PC-3 (cell line): ENCODE data around the gene ELK4. TPM values are rescaled to one million over a fixed set of nuclear protein-coding genes. Genes with fewer than 3 reads are reported as not detected.

Experiments
- ATAC-seq: fragments of 200-7000 bp; cut with Tn5 transposase; 2 replicates; pipeline ENCODE4 v1.9.1; 2020; ENCODE audit warnings: mild to moderate bottlenecking, moderate library complexity
- BruUV-seq: library from RNA; stranded (reverse); fragments of 400-500 nt; replicated peaks from 2 replicates; lab custom pipeline; 2021; lab: Mats Ljungman, UMichigan
- CTCF ChIA-PET: fragments of 300-600 bp; sonication (Branson Sonifier 250); formaldehyde crosslinking; loops from one replicate; lab custom pipeline; 2022; ENCODE audit warnings: antibody characterized with exemption; lab: Charles Lee
- POLR2A ChIA-PET: fragments of 300-600 bp; sonication (Branson Sonifier 250); formaldehyde crosslinking; loops from one replicate; lab custom pipeline; 2022; ENCODE audit warnings: antibody characterized with exemption; ENCODE audit not compliant: unreplicated experiment; lab: Charles Lee
- DNase-seq: peaks from one replicate; pipeline ENCODE4 v3.0.0-alpha.2; 2015
- H2AFZ ChIP-seq: fragments of 300-600 bp; sonication (generic); 2 replicates; pipeline ENCODE4 v1.6.0; 2016; ENCODE audit warnings: antibody characterized with exemption, low read length
- H3F3A ChIP-seq: fragments of 300-600 bp; sonication (generic); one replicate; pipeline ENCODE4 v1.6.0; 2017; ENCODE audit warnings: antibody characterized with exemption, low read length, control low read depth, mild to moderate bottlenecking; ENCODE audit not compliant: unreplicated experiment
- H3K27ac ChIP-seq: fragments of 300-600 bp; sonication (generic); 2 replicates; pipeline ENCODE4 v1.5.1; 2016; ENCODE audit warnings: mild to moderate bottlenecking, low read length
- H3K27me3 ChIP-seq: fragments of 300-600 bp; sonication (generic); 2 replicates; pipeline ENCODE4 v1.6.1; 2016; ENCODE audit warnings: low read length, mixed read lengths
- H3K36me3 ChIP-seq: fragments of 300-600 bp; sonication (generic); 2 replicates; pipeline ENCODE4 v1.6.1; 2016; ENCODE audit warnings: low read depth, mixed run types, low read length, mixed read lengths
- H3K4me1 ChIP-seq: fragments of 300-600 bp; sonication (generic); 2 replicates; pipeline ENCODE4 v1.5.1; 2016; ENCODE audit warnings: low read length; ENCODE audit not compliant: insufficient read depth
- H3K4me2 ChIP-seq: fragments of 300-600 bp; sonication (generic); 2 replicates; pipeline ENCODE4 v1.6.0; 2016; ENCODE audit warnings: low read length
- H3K4me3 ChIP-seq: fragments of 300-600 bp; sonication (generic); 2 replicates; pipeline ENCODE4 v1.5.1; 2016; ENCODE audit warnings: mild to moderate bottlenecking, low read length, mixed read lengths
- H3K79me2 ChIP-seq: fragments of 300-600 bp; sonication (generic); 2 replicates; pipeline ENCODE4 v1.6.1; 2017; ENCODE audit warnings: low read length, mixed read lengths
- H3K9ac ChIP-seq: fragments of 300-600 bp; sonication (generic); 2 replicates; pipeline ENCODE4 v1.6.0; 2016; ENCODE audit warnings: mild to moderate bottlenecking, low read length
- H3K9me2 ChIP-seq: fragments of 300-600 bp; sonication (generic); replicated peaks from 2 replicates; pipeline ENCODE4 v1.6.1; 2016; ENCODE audit warnings: mixed run types, low read length, mixed read lengths
- H3K9me3 ChIP-seq: fragments of 300-600 bp; sonication (generic); 2 replicates; pipeline ENCODE4 v1.6.1; 2016; ENCODE audit warnings: low read length, mixed read lengths
- H4K20me1 ChIP-seq: fragments of 300-600 bp; sonication (generic); 2 replicates; pipeline ENCODE4 v1.6.1; 2016; ENCODE audit warnings: low read length, mixed read lengths
- EZH2 ChIP-seq: fragments of 300-600 bp; sonication (generic); IDR thresholded peaks from one replicate; pipeline ENCODE4 v1.6.1; 2017; ENCODE audit warnings: antibody characterized with exemption, mild to moderate bottlenecking, low read length; ENCODE audit not compliant: unreplicated experiment
- EZH2phosphoT487 ChIP-seq: fragments of 300-600 bp; sonication (generic); IDR thresholded peaks from 2 replicates; pipeline ENCODE4 v1.6.1; 2018; ENCODE audit warnings: mild to moderate bottlenecking, antibody characterized with exemption, low read length, borderline replicate concordance
- intact Hi-C: fragments of 100-400 bp; cut with micrococcal nuclease; formaldehyde crosslinking; loops from 2 replicates; pipeline ENCODE4 v1.9.0; 2023
- total RNA-seq: library from RNA; depleted of rRNA; stranded (reverse); fragments of >200 nt; gene quantifications from 2 replicates; pipeline ENCODE4 v1.2.3, GENCODE V29; 2014
- TF ChIP-seq, protein P1 (sequence below): fragments of 300-600 bp; sonication (generic); conservative IDR thresholded peaks from 2 replicates; pipeline ENCODE4 v1.5.1; 2017; ENCODE audit warnings: antibody characterized with exemption, low read depth, mild to moderate bottlenecking, low read length

ELK4 gene
- total RNA-seq, 1 experiment from 2014 or later = 16.3 TPM

DNA sequence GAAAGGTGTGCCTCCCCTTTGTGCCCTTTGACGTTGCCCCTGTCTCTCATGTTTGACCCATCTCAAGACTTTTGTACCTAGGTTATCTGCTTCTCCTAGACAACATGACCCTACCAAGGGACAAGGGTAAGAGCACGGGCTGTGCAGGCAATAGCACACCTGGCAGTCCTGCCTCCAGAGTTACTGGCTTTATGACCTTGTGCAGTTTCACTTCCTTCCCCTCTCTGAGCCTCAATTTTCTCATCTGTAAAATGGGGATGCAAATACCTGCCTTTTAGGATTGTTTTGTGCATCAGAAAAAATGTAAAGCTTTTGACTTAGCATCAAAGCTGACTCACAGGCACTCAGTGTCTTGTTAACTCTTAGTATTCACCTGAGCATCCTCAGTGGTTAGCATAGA lies 36.4 kb downstream of the ELK4 start:
- ATAC-seq (no peak), DNase-seq (no peak)
- CTCF ChIA-PET = interaction anchor here (0.5 kb wide), 1 partner anchor 9 kb away, joined by 3 read pairs; no protein-coding TSS in a partner anchor
- H3K4me2 ChIP-seq = no peak overlapping the region
- no peaks in the 10 kb centered on the region for H4K20me1 ChIP-seq
- peaks cover 5% of the 10 kb centered on the region for H3K4me1 ChIP-seq
- H3K4me3 ChIP-seq = no peak overlapping the region
- no peaks in the 10 kb centered on the region for H3K27me3 ChIP-seq
- H3K9me3 ChIP-seq = no peaks in the 10 kb centered on the region
- H3K27ac ChIP-seq = no peak overlapping the region
- no TSS peak for BruUV-seq
- no peak overlapping the region for H2AFZ ChIP-seq
- intact Hi-C loops = no loop called here
- POLR2A ChIA-PET = no interaction called here
- no peaks in the 10 kb centered on the region for H3K79me2 ChIP-seq
- H3K9me2 ChIP-seq = no peaks in the 10 kb centered on the region
- TF ChIP-seq EZH2 = no peak
- TF ChIP-seq EZH2phosphoT487 = no peak
- TF ChIP-seq, protein P1, sequence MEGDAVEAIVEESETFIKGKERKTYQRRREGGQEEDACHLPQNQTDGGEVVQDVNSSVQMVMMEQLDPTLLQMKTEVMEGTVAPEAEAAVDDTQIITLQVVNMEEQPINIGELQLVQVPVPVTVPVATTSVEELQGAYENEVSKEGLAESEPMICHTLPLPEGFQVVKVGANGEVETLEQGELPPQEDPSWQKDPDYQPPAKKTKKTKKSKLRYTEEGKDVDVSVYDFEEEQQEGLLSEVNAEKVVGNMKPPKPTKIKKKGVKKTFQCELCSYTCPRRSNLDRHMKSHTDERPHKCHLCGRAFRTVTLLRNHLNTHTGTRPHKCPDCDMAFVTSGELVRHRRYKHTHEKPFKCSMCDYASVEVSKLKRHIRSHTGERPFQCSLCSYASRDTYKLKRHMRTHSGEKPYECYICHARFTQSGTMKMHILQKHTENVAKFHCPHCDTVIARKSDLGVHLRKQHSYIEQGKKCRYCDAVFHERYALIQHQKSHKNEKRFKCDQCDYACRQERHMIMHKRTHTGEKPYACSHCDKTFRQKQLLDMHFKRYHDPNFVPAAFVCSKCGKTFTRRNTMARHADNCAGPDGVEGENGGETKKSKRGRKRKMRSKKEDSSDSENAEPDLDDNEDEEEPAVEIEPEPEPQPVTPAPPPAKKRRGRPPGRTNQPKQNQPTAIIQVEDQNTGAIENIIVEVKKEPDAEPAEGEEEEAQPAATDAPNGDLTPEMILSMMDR = no peak
- H3F3A ChIP-seq = no peaks in the 10 kb centered on the region
- H3K9ac ChIP-seq = no peak overlapping the region
- no peaks in the 10 kb centered on the region for H3K36me3 ChIP-seq

DNA sequence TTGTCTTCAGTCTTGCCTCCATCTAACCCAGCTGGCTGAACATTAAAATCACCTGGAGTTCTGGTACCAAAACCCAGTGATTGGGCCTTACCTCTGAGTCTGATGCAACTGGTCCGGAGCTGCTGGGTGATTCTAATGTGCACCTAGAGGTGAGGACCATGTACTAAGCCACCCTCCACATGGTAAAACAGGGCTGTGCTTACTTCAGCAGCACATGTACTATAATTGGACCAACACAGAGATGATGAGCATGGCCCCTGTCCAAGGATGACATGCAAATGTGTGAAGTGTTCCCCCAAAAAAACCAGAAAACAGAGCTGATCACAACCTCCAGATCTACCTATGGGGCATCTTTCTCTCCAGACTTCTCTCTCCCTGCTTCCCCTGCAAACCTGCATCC lies 37.0 kb downstream of the ELK4 start:
- no peaks in the 10 kb centered on the region for H3K9me2 ChIP-seq
- H3K79me2 ChIP-seq = no peaks in the 10 kb centered on the region
- peaks cover 2% of the 10 kb centered on the region; the same call in 1 of the 2 replicates for H3K4me1 ChIP-seq
- no peak overlapping the region for H3K27ac ChIP-seq
- intact Hi-C loops = no loop called here
- no peaks in the 10 kb centered on the region for H3K9me3 ChIP-seq
- no peaks in the 10 kb centered on the region for H3F3A ChIP-seq
- H4K20me1 ChIP-seq = no peaks in the 10 kb centered on the region
- BruUV-seq = no TSS peak
- CTCF ChIA-PET = interaction anchor here (0.5 kb wide), 1 partner anchor 8 kb away, joined by 3 read pairs; no protein-coding TSS in a partner anchor
- H3K27me3 ChIP-seq = no peaks in the 10 kb centered on the region
- POLR2A ChIA-PET = no interaction called here
- H3K36me3 ChIP-seq = no peaks in the 10 kb centered on the region
- DNase-seq (no peak), ATAC-seq (no peak)
- TF ChIP-seq EZH2phosphoT487 (no peak), EZH2 (no peak)
- TF ChIP-seq, protein P1 = no peak
- no peak overlapping the region for H3K4me2 ChIP-seq
- H3K9ac ChIP-seq = no peak overlapping the region
- H3K4me3 ChIP-seq = no peak overlapping the region
- no peak overlapping the region for H2AFZ ChIP-seq

DNA sequence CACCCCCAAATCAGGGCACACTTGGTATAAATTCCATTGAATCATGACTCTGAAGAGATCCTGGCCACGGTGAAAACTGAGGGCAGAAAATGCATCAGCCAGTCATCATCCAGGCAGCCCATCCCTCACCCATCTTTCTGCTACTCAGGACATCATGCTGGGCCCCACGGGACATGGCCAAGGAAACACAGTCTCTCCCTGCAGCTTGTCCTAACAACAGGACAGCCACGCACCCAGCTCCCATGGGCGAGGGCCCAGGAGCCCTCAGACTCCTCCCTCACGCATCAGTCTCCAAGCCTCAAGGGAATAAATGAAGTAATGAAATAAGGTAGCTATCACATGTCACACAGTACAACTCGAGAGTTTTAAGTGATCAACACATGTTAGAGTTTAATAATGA lies 37.8 kb downstream of the ELK4 start:
- no TSS peak for BruUV-seq
- no peak overlapping the region for H3K4me2 ChIP-seq
- no peaks in the 10 kb centered on the region for H3K9me2 ChIP-seq
- no peaks in the 10 kb centered on the region for H3K79me2 ChIP-seq
- ChIA-PET POLR2A (no interaction called here), CTCF (interaction anchor here (0.6 to 1.5 kb wide), 3 partner anchors 8 to 115 kb away, joined by 3 to 13 read pairs (median 3); no protein-coding TSS in a partner anchor)
- ATAC-seq = no peak
- intact Hi-C loops = loop anchor here (2.0 kb wide), 1 partner anchor 117 kb away; no protein-coding TSS in a partner anchor
- H3K9ac ChIP-seq = no peak overlapping the region
- no peak overlapping the region for H3K27ac ChIP-seq
- no peak for DNase-seq
- peaks cover 3% of the 10 kb centered on the region; the same call in 1 of the 2 replicates for H3K4me1 ChIP-seq
- no peak overlapping the region for H3K4me3 ChIP-seq
- H3K27me3 ChIP-seq = no peaks in the 10 kb centered on the region
- no peaks in the 10 kb centered on the region for H3F3A ChIP-seq
- TF ChIP-seq, protein P1 = no peak
- H3K9me3 ChIP-seq = no peaks in the 10 kb centered on the region
- H3K36me3 ChIP-seq = no peaks in the 10 kb centered on the region
- H4K20me1 ChIP-seq = no peaks in the 10 kb centered on the region
- H2AFZ ChIP-seq = no peak overlapping the region
